Measurements from ENCODE around the gene SPPL2A.

Gene SPPL2A

GRCh38 chr15:50786871-50787270, 21.4 kb upstream of the SPPL2A start:
- TF ChIP-seq CTCF (IDR thresholded peaks at IDR 0.05; ENCODE audit: insufficient read depth, missing control alignments) = no peak
- FAIRE-seq (no peak), DNase-seq (ENCODE audit: insufficient read length, low spot score) (no peak)

- no peak for DNase-seq (ENCODE audit: insufficient read length, low spot score)
- TF ChIP-seq CTCF (IDR thresholded peaks at IDR 0.05; ENCODE audit: insufficient read depth, missing control alignments) = no peak
- no peak for FAIRE-seq
These were observed 20.9 kb upstream of the SPPL2A start for GRCh38 chr15:50786438-50786837.

GRCh38 chr15:50783895-50784294, 18.4 kb upstream of the SPPL2A start:
- FAIRE-seq (no peak), DNase-seq (ENCODE audit: insufficient read length, low spot score) (no peak)
- TF ChIP-seq CTCF (IDR thresholded peaks at IDR 0.05; ENCODE audit: insufficient read depth, missing control alignments) = no peak

- TF ChIP-seq CTCF (IDR thresholded peaks at IDR 0.05; ENCODE audit: insufficient read depth, missing control alignments) = no peak
- FAIRE-seq (no peak), DNase-seq (ENCODE audit: insufficient read length, low spot score) (no peak)
These were observed 17.9 kb upstream of the SPPL2A start for GRCh38 chr15:50783411-50783810.

- TF ChIP-seq CTCF (IDR thresholded peaks at IDR 0.05; ENCODE audit: insufficient read depth, missing control alignments) = no peak
- no peak for DNase-seq (ENCODE audit: insufficient read length, low spot score)
- FAIRE-seq = no peak
These were observed 12.6 kb upstream of the SPPL2A start for GRCh38 chr15:50778086-50778485.

- TF ChIP-seq CTCF (IDR thresholded peaks at IDR 0.05; ENCODE audit: insufficient read depth, missing control alignments) = no peak
- FAIRE-seq (no peak), DNase-seq (ENCODE audit: insufficient read length, low spot score) (no peak)
These were observed 11.5 kb upstream of the SPPL2A start for GRCh38 chr15:50777042-50777441.

GRCh38 chr15:50774450-50774849, 8.9 kb upstream of the SPPL2A start:
- TF ChIP-seq CTCF (IDR thresholded peaks at IDR 0.05; ENCODE audit: insufficient read depth, missing control alignments) = no peak
- DNase-seq (ENCODE audit: insufficient read length, low spot score) (no peak), FAIRE-seq (no peak)
